WI38 (cell line): ENCODE results near the gene SLC16A12.
"Not testable (repeated sequence)": the region's sequence is repeated elsewhere in the genome, so short reads cannot be mapped to it uniquely, and the experiment has no call there.

Experiments
- H3K4me3 ChIP-seq: 2 replicates; pipeline ENCODE4 v1.5.1; 2011; ENCODE audit warnings: low read depth, mild to moderate bottlenecking, control low read depth, low read length
- TF ChIP-seq, protein P1 (sequence below): IDR thresholded peaks from 2 replicates; pipeline ENCODE4 v1.5.1; 2012; ENCODE audit warnings: low read depth, mild to moderate bottlenecking, control low read depth, low read length

SLC16A12 gene

DNA sequence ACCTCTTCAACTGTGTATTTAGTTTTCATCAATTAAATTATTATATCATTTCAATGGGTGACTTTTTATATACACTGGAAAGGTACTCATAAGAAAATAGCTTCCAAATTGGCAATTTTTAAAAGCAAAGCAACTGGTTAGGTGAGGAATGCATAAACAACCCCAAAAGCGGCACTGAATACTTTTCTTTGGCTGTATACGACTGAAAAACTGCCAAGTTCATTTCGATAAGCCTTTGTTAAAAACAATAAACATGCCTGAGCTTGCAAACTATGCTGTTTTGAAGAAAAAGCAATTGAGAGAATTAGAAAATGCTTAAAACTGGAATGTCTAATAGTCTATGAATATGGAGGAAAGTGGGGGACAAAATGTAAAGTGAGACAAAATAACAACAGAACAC is 2.9 kb downstream of the SLC16A12 start:
- TF ChIP-seq, protein P1, sequence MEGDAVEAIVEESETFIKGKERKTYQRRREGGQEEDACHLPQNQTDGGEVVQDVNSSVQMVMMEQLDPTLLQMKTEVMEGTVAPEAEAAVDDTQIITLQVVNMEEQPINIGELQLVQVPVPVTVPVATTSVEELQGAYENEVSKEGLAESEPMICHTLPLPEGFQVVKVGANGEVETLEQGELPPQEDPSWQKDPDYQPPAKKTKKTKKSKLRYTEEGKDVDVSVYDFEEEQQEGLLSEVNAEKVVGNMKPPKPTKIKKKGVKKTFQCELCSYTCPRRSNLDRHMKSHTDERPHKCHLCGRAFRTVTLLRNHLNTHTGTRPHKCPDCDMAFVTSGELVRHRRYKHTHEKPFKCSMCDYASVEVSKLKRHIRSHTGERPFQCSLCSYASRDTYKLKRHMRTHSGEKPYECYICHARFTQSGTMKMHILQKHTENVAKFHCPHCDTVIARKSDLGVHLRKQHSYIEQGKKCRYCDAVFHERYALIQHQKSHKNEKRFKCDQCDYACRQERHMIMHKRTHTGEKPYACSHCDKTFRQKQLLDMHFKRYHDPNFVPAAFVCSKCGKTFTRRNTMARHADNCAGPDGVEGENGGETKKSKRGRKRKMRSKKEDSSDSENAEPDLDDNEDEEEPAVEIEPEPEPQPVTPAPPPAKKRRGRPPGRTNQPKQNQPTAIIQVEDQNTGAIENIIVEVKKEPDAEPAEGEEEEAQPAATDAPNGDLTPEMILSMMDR: no peak
- no peak overlapping the region for H3K4me3 ChIP-seq

GRCh38 chr10:89531359-89531758 is 4.0 kb downstream of the SLC16A12 start:
- TF ChIP-seq, protein P1: no peak
- no peak overlapping the region for H3K4me3 ChIP-seq

DNA sequence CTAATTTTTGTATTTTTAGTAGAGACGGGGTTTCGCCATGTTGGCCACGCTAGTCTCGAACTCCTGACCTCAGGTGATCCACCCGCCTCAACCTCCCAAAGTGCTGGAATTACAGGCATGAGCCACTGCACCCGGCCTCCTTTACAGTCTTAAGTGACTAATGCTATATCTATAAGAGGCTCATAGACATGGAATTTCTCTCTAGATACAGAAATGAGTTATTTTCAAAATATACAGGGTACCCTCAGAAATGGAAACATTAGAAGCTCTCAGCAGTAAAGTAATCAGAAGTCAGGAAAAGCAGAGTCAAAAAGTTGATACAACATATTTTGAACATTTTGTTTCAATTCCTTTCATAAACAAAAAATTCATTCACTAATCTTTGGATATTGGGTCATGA is 5.7 kb downstream of the SLC16A12 start:
- H3K4me3 ChIP-seq: not testable (repeated sequence)

GRCh38 chr10:89526358-89526757 is 9.0 kb downstream of the SLC16A12 start:
- H3K4me3 ChIP-seq: no peak overlapping the region
- TF ChIP-seq, protein P1: no peak

DNA sequence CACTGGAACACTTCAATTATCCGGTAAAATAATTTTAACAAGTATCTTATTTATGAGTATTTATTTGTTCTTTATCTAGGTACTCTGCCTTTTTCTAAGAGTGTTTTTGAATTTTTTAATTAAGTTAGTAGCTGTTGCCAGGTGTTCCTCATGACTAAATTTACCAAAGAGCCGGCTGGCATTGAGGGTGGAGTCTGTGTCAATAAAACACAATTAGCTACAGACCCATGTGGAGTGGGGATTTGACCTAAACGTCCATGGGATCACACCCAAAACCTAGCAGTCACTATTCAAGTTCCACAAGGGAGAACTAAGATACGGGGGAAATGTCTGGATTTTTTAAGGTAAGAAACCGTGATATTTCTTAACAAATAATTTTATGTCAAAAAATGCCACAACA is 9.8 kb downstream of the SLC16A12 start:
- TF ChIP-seq, protein P1: no peak
- no peak overlapping the region for H3K4me3 ChIP-seq

DNA sequence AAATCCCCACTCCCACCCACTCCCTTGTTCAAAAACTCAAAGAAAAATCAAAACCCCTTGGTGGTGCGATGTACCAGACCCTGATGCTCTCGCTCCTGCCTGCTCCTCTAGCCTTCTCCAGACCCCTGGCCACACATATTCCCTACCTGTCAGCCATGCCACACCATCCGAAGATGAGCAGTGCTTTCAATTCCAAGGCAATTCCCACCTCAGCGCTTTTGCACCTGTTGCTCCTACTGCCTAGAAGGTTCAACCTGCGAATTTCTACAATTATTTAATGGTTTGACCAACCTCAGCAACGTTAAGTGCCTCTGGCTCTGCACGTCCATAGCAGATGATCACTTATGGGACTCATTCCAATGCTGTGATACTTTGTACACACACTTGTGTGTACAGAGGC is 11.1 kb downstream of the SLC16A12 start:
- H3K4me3 ChIP-seq: no peak overlapping the region
- TF ChIP-seq, protein P1: no peak

GRCh38 chr10:89523274-89523673 is 12.1 kb downstream of the SLC16A12 start:
- TF ChIP-seq, protein P1: no peak
- H3K4me3 ChIP-seq: no peak overlapping the region

GRCh38 chr10:89522463-89522862 is 12.9 kb downstream of the SLC16A12 start:
- no peak overlapping the region for H3K4me3 ChIP-seq
- TF ChIP-seq, protein P1: no peak
